H9 (cell line): Measurements from ENCODE around the gene PRKAR2B. TPM values are rescaled to one million over a fixed set of nuclear protein-coding genes. Genes with fewer than 3 reads are reported as not detected.

Experiments
- DNase-seq: peaks from one replicate; pipeline ENCODE4 v3.0.0-alpha.2; 2017
- H2AFZ ChIP-seq: one replicate; pipeline ENCODE4 v1.6.1; 2013; ENCODE audit warnings: mild to moderate bottlenecking, low read length, control low read depth, moderate library complexity
- H2AK5ac ChIP-seq: 2 replicates; pipeline ENCODE4 v1.6.1; 2013; ENCODE audit warnings: low read length, control low read depth, mixed read lengths; ENCODE audit not compliant: insufficient read length
- H2BK120ac ChIP-seq: one replicate; pipeline ENCODE4 v1.6.1; 2013; ENCODE audit warnings: low read depth, mild to moderate bottlenecking, low read length, control low read depth, inconsistent platforms; ENCODE audit not compliant: poor library complexity, severe bottlenecking
- H2BK12ac ChIP-seq: 2 replicates; pipeline ENCODE4 v1.6.1; 2013; ENCODE audit warnings: low read length, control low read depth, mixed read lengths, low read depth; ENCODE audit not compliant: insufficient read length
- H2BK15ac ChIP-seq: 2 replicates; pipeline ENCODE4 v1.6.1; 2013; ENCODE audit warnings: low read depth, low read length, control low read depth
- H2BK20ac ChIP-seq: one replicate; pipeline ENCODE4 v1.6.1; 2013; ENCODE audit warnings: low read depth, mild to moderate bottlenecking, low read length, control low read depth, inconsistent platforms; ENCODE audit not compliant: poor library complexity, severe bottlenecking
- H2BK5ac ChIP-seq: 2 replicates; pipeline ENCODE4 v1.6.1; 2013; ENCODE audit warnings: low read length, control low read depth, mixed read lengths; ENCODE audit not compliant: insufficient read length
- H3K14ac ChIP-seq: 2 replicates; pipeline ENCODE4 v1.6.1; 2013; ENCODE audit warnings: low read length, control low read depth; ENCODE audit not compliant: insufficient read depth
- H3K18ac ChIP-seq: 2 replicates; pipeline ENCODE4 v1.6.1; 2013; ENCODE audit warnings: low read depth, mild to moderate bottlenecking, mixed read lengths, low read length, control low read depth; ENCODE audit not compliant: insufficient read length
- H3K23ac ChIP-seq: 2 replicates; pipeline ENCODE4 v1.6.1; 2013; ENCODE audit warnings: low read length, control low read depth, mixed read lengths, low read depth; ENCODE audit not compliant: insufficient read length
- H3K23me2 ChIP-seq: 2 replicates; pipeline ENCODE4 v1.6.1; 2013; ENCODE audit warnings: low read depth, mild to moderate bottlenecking, mixed read lengths, low read length, control low read depth; ENCODE audit not compliant: insufficient read length, poor library complexity, severe bottlenecking
- H3K27ac ChIP-seq: 2 replicates; pipeline ENCODE4 v1.5.1; 2013; ENCODE audit warnings: low read length, control low read depth, mixed read lengths, low read depth; ENCODE audit not compliant: insufficient read length
- H3K27me3 ChIP-seq: 2 replicates; pipeline ENCODE4 v1.6.1; 2013; ENCODE audit warnings: low read length, control low read depth, inconsistent platforms; ENCODE audit not compliant: insufficient read depth
- H3K4ac ChIP-seq: 2 replicates; pipeline ENCODE4 v1.6.1; 2013; ENCODE audit warnings: low read depth, mild to moderate bottlenecking, control low read depth, inconsistent platforms, low read length, moderate library complexity
- H3K4me1 ChIP-seq: 2 replicates; pipeline ENCODE4 v1.6.1; 2013; ENCODE audit warnings: low read length, control low read depth, inconsistent platforms; ENCODE audit not compliant: insufficient read depth
- H3K4me2 ChIP-seq: 2 replicates; pipeline ENCODE4 v1.6.1; 2013; ENCODE audit warnings: low read length, control low read depth, mixed read lengths; ENCODE audit not compliant: insufficient read length, insufficient read depth
- H3K56ac ChIP-seq: 2 replicates; pipeline ENCODE4 v1.6.1; 2013; ENCODE audit warnings: low read depth, mild to moderate bottlenecking, mixed read lengths, low read length, control low read depth; ENCODE audit not compliant: insufficient read length
- H3K79me1 ChIP-seq: 2 replicates; pipeline ENCODE4 v1.6.1; 2013; ENCODE audit warnings: low read depth, mild to moderate bottlenecking, moderate library complexity, low read length, control low read depth, inconsistent platforms; ENCODE audit not compliant: insufficient read depth, poor library complexity, severe bottlenecking
- H3K79me2 ChIP-seq: 2 replicates; pipeline ENCODE4 v1.6.1; 2013; ENCODE audit warnings: low read length, control low read depth, inconsistent platforms; ENCODE audit not compliant: insufficient read depth
- H3K9ac ChIP-seq: 2 replicates; pipeline ENCODE4 v1.6.1; 2013; ENCODE audit warnings: low read length, control low read depth, mixed read lengths; ENCODE audit not compliant: insufficient read length; ENCODE audit errors: extremely low read depth
- H3K9me3 ChIP-seq: one replicate; pipeline ENCODE4 v1.6.1; 2013; ENCODE audit warnings: low read depth, low read length, inconsistent platforms; ENCODE audit not compliant: control insufficient read depth
- H3T11ph ChIP-seq: one replicate; pipeline ENCODE4 v1.6.1; 2013; ENCODE audit warnings: mild to moderate bottlenecking, low read length, control low read depth, inconsistent platforms
- H4K20me1 ChIP-seq: one replicate; pipeline ENCODE4 v1.6.1; 2013; ENCODE audit not compliant: control insufficient read depth, insufficient read length, insufficient read depth
- H4K5ac ChIP-seq: 2 replicates; pipeline ENCODE4 v1.6.1; 2013; ENCODE audit warnings: low read depth, mild to moderate bottlenecking, mixed read lengths, low read length, control low read depth; ENCODE audit not compliant: insufficient read length
- H4K8ac ChIP-seq: replicated peaks from 2 replicates; pipeline ENCODE4 v1.6.1; 2013; ENCODE audit warnings: low read length, control low read depth, mixed read lengths, low read depth; ENCODE audit not compliant: insufficient read length
- H4K91ac ChIP-seq: 2 replicates; pipeline ENCODE4 v1.6.1; 2013; ENCODE audit warnings: low read depth, mild to moderate bottlenecking, moderate library complexity, mixed read lengths, low read length, control low read depth; ENCODE audit not compliant: insufficient read length
- H3K27ac Mint-ChIP-seq, 3 experiments: 2 replicates in 2 of 3; 3 replicates in 1 of 3; pipeline ENCODE4 v1.8.0; 2020 to 2021; ENCODE audit warnings: mixed read lengths in 3 of 3, mild to moderate bottlenecking in 1 of 3, moderate library complexity in 1 of 3
- H3K27me3 Mint-ChIP-seq: 2 replicates; pipeline ENCODE4 v1.8.0; 2021; ENCODE audit warnings: low read depth, mild to moderate bottlenecking, moderate library complexity, mixed read lengths
- H3K36me3 Mint-ChIP-seq, 3 experiments: 2 replicates in 2 of 3; 3 replicates in 1 of 3; pipeline ENCODE4 v1.8.0; 2020 to 2021; ENCODE audit warnings: low read depth in 3 of 3, mixed read lengths in 3 of 3; ENCODE audit not compliant: insufficient read depth in 1 of 3
- H3K4me1 Mint-ChIP-seq, 2 experiments: 2 replicates each; pipeline ENCODE4 v1.8.0; 2020; ENCODE audit warnings: mixed read lengths in 2 of 2
- H3K4me3 Mint-ChIP-seq, 2 experiments: 2 replicates in 1 of 2; 3 replicates in 1 of 2; pipeline ENCODE4 v1.8.0; 2020 to 2021; ENCODE audit warnings: mild to moderate bottlenecking in 2 of 2, mixed read lengths in 2 of 2, moderate library complexity in 1 of 2
- H3K9me3 Mint-ChIP-seq, 2 experiments: 2 replicates in 1 of 2; 3 replicates in 1 of 2; pipeline ENCODE4 v1.8.0; 2020; ENCODE audit warnings: mild to moderate bottlenecking in 2 of 2, mixed read lengths in 2 of 2, moderate library complexity in 1 of 2
- total RNA-seq: library from RNA; stranded (reverse); gene quantifications from 2 replicates; pipeline ENCODE4 v1.2.1, GENCODE V29; 2021
- TF ChIP-seq, protein P1 (sequence below): fragments of 200-600 bp; sonication (generic); conservative IDR thresholded peaks from 3 replicates; pipeline ENCODE4 v1.8.0; 2021; ENCODE audit warnings: antibody characterized with exemption, mild to moderate bottlenecking

Gene PRKAR2B
- total RNA-seq, 1 experiment from 2014 or later, result 16.6 TPM

DNA sequence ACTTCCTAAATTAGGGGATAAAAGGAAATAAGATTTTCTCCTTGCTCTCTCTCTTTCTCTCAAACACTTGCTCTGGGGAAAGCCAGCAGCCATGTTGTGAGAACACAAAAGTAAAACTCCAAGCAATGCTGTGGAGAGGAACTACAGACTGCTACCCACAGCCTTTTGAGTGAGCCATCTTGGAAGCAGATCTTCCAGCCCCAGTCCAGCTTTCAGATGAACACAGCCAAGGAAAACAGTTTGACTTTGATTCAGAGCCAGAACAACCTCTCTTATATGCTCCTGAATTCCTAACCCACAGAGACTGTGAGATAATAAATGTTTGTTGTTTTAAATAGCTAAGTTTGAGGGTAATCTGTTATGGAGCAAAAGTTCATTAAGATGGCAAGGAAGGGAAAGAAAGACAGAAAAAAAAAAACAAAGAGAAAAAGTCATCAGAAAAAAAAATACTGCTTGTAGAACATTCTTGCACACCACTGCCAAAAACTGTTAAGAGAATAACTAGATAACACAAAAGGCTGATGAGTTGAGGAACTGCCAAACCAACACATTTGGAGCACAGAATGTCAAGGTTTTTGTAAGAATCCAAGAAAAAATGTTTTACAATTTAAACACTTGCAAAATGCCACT, 20.9 kb upstream of the PRKAR2B start:
- Histone ChIP-seq H4K20me1 (no peaks in the 10 kb centered on the region), H3K56ac (no peak overlapping the region), H3K79me1 (no peaks in the 10 kb centered on the region), H3K23ac (no peak overlapping the region), H3K79me2 (no peaks in the 10 kb centered on the region), H2AFZ (no peak overlapping the region), H3K4me1 (no peaks in the 10 kb centered on the region), H3K27me3 (no peaks in the 10 kb centered on the region), H3K18ac (no peak overlapping the region), H3K9me3 (no peaks in the 10 kb centered on the region), H4K5ac (no peak overlapping the region), H3T11ph (no peak overlapping the region), H3K23me2 (no peaks in the 10 kb centered on the region), H3K27ac (no peak overlapping the region), H2BK12ac (no peak overlapping the region), H2BK120ac (no peak overlapping the region), H2BK5ac (no peak overlapping the region), H3K14ac (no peak overlapping the region), H3K9ac (no peak overlapping the region), H4K8ac (no peak overlapping the region), H3K4me2 (no peak overlapping the region), H2BK15ac (no peak overlapping the region), H2AK5ac (no peak overlapping the region), H4K91ac (no peak overlapping the region), H2BK20ac (no peak overlapping the region), H3K4ac (no peak overlapping the region)
- Mint-ChIP-seq H3K27ac (no peak overlapping the region), H3K4me1 (peaks cover 10 to 13% of the 10 kb centered on the region in 2 experiments), H3K36me3 (peaks cover 0 to 10% (median 4%) of the 10 kb centered on the region in 3 experiments; a peak in 2 of 7 replicates), H3K27me3 (no peaks in the 10 kb centered on the region), H3K9me3 (peaks cover 5 to 10% of the 10 kb centered on the region in 2 experiments; a peak in 4 of 5 replicates), H3K4me3 (no peak overlapping the region)
- TF ChIP-seq, protein P1, sequence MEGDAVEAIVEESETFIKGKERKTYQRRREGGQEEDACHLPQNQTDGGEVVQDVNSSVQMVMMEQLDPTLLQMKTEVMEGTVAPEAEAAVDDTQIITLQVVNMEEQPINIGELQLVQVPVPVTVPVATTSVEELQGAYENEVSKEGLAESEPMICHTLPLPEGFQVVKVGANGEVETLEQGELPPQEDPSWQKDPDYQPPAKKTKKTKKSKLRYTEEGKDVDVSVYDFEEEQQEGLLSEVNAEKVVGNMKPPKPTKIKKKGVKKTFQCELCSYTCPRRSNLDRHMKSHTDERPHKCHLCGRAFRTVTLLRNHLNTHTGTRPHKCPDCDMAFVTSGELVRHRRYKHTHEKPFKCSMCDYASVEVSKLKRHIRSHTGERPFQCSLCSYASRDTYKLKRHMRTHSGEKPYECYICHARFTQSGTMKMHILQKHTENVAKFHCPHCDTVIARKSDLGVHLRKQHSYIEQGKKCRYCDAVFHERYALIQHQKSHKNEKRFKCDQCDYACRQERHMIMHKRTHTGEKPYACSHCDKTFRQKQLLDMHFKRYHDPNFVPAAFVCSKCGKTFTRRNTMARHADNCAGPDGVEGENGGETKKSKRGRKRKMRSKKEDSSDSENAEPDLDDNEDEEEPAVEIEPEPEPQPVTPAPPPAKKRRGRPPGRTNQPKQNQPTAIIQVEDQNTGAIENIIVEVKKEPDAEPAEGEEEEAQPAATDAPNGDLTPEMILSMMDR, result no peak
- DNase-seq, result no peak
